K562 (cell line): ENCODE results near the gene TM2D3. TPM values are rescaled to one million over a fixed set of nuclear protein-coding genes. Genes with fewer than 3 reads are reported as not detected.

Experiments used
- BRD4 ChIP-seq: fragments of 200-600 bp; sonication (generic); IDR thresholded peaks from 2 replicates; pipeline ENCODE4 v1.6.1; 2017; ENCODE audit warnings: inconsistent platforms
- CHD2 ChIP-seq: IDR thresholded peaks from 2 replicates; pipeline ENCODE4 v1.6.1; 2011; ENCODE audit warnings: low read depth, low read length
- FOXA3 ChIP-seq, 2 experiments: fragments of 450-650 bp in 1 of 2; sonication (generic) in 1 of 2; formaldehyde crosslinking; IDR thresholded peaks in 1 of 2; conservative IDR thresholded peaks in 1 of 2; 2 replicates each; pipeline versions ENCODE4 v1.4.0 to v1.8.0; 2020 to 2022; ENCODE audit warnings: mild to moderate bottlenecking in 2 of 2, missing genetic modification reagents in 1 of 2
- FOXK2 ChIP-seq, 2 experiments: fragments of 450-650 bp; IDR thresholded peaks in 1 of 2; conservative IDR thresholded peaks in 1 of 2; 2 replicates each; pipeline ENCODE4 v1.6.1; 2016; ENCODE audit warnings: low read depth in 2 of 2, mild to moderate bottlenecking in 1 of 2
- ID3 ChIP-seq, 2 experiments: fragments of 250-450 bp in 1 of 2; fragments of 450-650 bp in 1 of 2; sonication (Bioruptor Pico) in 1 of 2; IDR thresholded peaks; 2 replicates each; pipeline versions ENCODE4 v1.6.1 to v1.8.0; 2016 to 2021; ENCODE audit warnings: mild to moderate bottlenecking in 2 of 2, moderate library complexity in 2 of 2, missing compliant biosample characterization in 1 of 2, missing genetic modification characterization in 1 of 2
- IRF9 ChIP-seq: fragments of 450-650 bp; IDR thresholded peaks from 2 replicates; pipeline ENCODE4 v1.6.1; 2016; ENCODE audit warnings: missing biosample characterization, missing genetic modification characterization
- RBM25 ChIP-seq: fragments of 200-400 bp; formaldehyde crosslinking; IDR thresholded peaks from 2 replicates; pipeline ENCODE4 v1.6.1; 2018; ENCODE audit warnings: low read length, low read depth, moderate library complexity; ENCODE audit not compliant: severe bottlenecking
- USF1 ChIP-seq: sonication (generic); formaldehyde crosslinking; IDR thresholded peaks from 2 replicates; pipeline ENCODE4 v1.9.0; 2022; ENCODE audit warnings: mild to moderate bottlenecking, missing genetic modification reagents
- YY1 ChIP-seq, 3 experiments: IDR thresholded peaks; 2 replicates each; pipeline ENCODE4 v1.6.1; 2011; ENCODE audit warnings: low read length in 2 of 3, mild to moderate bottlenecking in 2 of 3, moderate library complexity in 2 of 3, borderline replicate concordance in 1 of 3, control low read depth in 1 of 3, low read depth in 1 of 3; ENCODE audit not compliant: insufficient read depth in 3 of 3, insufficient replicate concordance in 2 of 3, control insufficient read depth in 1 of 3, insufficient read length in 1 of 3; ENCODE audit errors: extremely low read depth in 1 of 3
- ZBTB5 ChIP-seq: fragments of 450-650 bp; IDR thresholded peaks from 2 replicates; pipeline ENCODE4 v1.6.1; 2017; ENCODE audit warnings: antibody characterized with exemption
- ZFP91 ChIP-seq: sonication (generic); formaldehyde crosslinking; IDR thresholded peaks from 2 replicates; pipeline ENCODE4 v1.8.0; 2022; ENCODE audit warnings: mild to moderate bottlenecking, missing genetic modification reagents
- polyA plus RNA-seq, 8 experiments: library from polyadenylated mRNA; depleted of rRNA in 4 of 8; stranded (reverse) in 5 of 8; unstranded in 3 of 8; fragments of >200 nt; fragmentation: Nextera tagmentation in 2 of 8; fragmentation: Illumina TruSeq in 1 of 8; extraction: Ambion mirVana in 2 of 8; extraction: Trizol in 1 of 8; gene quantifications; 2 replicates each; pipeline versions ENCODE4 v1.2.1 to v1.2.3, GENCODE V29; 2011 to 2014; ENCODE audit warnings: inconsistent platforms in 1 of 8, missing spikeins in 1 of 8
- total RNA-seq, 7 experiments: library from RNA; depleted of rRNA in 6 of 7; stranded (reverse); fragments of >200 nt in 6 of 7; fragmentation: Illumina TruSeq in 2 of 7; extraction: Trizol in 2 of 7; gene quantifications; 2 replicates each; pipeline versions ENCODE4 v1.2.1 to v1.2.3, GENCODE V29; 2011 to 2021; ENCODE audit warnings: low replicate concordance in 1 of 7

TM2D3 gene
- total and polyA plus RNA-seq, 9 of the 15 experiments (the other 6 are each of a cell fraction or from before 2014, with no cell fraction given): 16.5 to 67.9 (median 31.3) TPM

GRCh38 chr15:101651554-101652097 is 555 bp downstream of the TM2D3 start (continued):
- TF ChIP-seq USF1 (CRISPR knock-in tag) (peak; percentile 18; the same call in 1 of the 2 replicates), CHD2 (no peak), FOXK2 (conservative IDR thresholded peaks at IDR 0.05 in 1 of 2, IDR thresholded peaks at IDR 0.05 in 1 of 2; ENCODE audit: low read depth in 2 of 2) (peak in 1 of 2 experiments; percentile 44; a peak in 1 of 4 replicates), ID3 (CRISPR knock-in tag; IDR thresholded peaks at IDR 0.05) (no peak), ID3 (tag; IDR thresholded peaks at IDR 0.05) (peak; percentile 24; the same call in 1 of the 2 replicates), ZFP91 (CRISPR knock-in tag) (peak; percentile 4; the same call in 1 of the 2 replicates), RBM25 (no peak), BRD4 (0 out of 2 replicates have a peak, but pooled peaks have one; percentile 51), FOXA3 (CRISPR knock-in tag; conservative IDR thresholded peaks at IDR 0.05 in 1 of 2, IDR thresholded peaks at IDR 0.05 in 1 of 2) (peak in 1 of 2 experiments; percentile 16; a peak in 1 of 4 replicates), YY1 (IDR thresholded peaks at IDR 0.05; ENCODE audit: borderline replicate concordance in 1 of 3, control insufficient read depth in 1 of 3, extremely low read depth in 1 of 3, insufficient read depth in 3 of 3, insufficient read length in 1 of 3, insufficient replicate concordance in 2 of 3, low read depth in 1 of 3, low read length in 2 of 3) (no peak), ZBTB5 (no peak), IRF9 (tag) (no peak)
